ENCODE measurements around the gene SERPINA1. TPM values are rescaled to one million over a fixed set of nuclear protein-coding genes. Genes with fewer than 3 reads are reported as not detected.

The SERPINA1 gene
- total and polyA plus RNA-seq, 2 of the 13 experiments (the other 11 are each of a cell fraction or from before 2014, with no cell fraction given), result 3,266 to 11,015 TPM

DNA sequence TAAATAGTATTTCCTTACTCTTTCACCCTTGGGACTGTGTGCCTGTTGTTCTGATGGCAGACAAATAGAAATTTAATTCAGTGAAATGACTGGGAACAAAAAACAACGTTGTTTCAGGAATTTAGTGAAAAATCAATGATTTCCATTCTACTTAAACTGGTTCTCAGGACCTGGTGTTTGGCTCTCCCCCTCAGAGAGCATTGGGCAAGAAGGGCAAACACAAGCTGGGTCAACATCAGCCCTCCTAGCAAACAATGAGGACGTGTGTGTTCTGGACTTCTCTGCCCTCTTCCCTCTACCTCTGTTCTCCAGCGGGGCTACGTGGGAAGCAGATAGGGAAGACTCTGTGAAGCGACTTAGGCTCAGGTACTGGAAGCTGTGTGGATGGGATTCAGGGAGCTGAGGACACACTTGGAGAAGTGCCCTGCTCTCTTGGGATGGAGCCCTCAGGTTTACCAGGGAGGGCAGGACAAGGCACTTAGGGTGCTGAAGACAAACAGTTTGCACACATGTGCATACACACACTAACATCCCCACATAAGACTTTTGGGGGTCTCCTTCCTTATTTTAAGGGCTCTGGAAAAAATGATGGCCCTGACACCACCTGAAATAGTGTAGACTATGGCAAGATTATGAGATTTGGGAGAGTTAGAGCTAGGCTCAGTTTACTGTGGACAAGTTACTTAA, 7.6 kb upstream of the SERPINA1 start (continued):
- peak; percentile 85 for TF ChIP-seq ZNF350 (CRISPR knock-in tag; IDR thresholded peaks at IDR 0.05; ENCODE audit: borderline replicate concordance, low read depth)
- TF ChIP-seq SAFB2 (CRISPR knock-in tag; IDR thresholded peaks at IDR 0.05; ENCODE audit: borderline replicate concordance, low read depth), result no peak
- no peak for TF ChIP-seq NKX3-1 (CRISPR knock-in tag; IDR thresholded peaks at IDR 0.05)
- TF ChIP-seq, protein P1, sequence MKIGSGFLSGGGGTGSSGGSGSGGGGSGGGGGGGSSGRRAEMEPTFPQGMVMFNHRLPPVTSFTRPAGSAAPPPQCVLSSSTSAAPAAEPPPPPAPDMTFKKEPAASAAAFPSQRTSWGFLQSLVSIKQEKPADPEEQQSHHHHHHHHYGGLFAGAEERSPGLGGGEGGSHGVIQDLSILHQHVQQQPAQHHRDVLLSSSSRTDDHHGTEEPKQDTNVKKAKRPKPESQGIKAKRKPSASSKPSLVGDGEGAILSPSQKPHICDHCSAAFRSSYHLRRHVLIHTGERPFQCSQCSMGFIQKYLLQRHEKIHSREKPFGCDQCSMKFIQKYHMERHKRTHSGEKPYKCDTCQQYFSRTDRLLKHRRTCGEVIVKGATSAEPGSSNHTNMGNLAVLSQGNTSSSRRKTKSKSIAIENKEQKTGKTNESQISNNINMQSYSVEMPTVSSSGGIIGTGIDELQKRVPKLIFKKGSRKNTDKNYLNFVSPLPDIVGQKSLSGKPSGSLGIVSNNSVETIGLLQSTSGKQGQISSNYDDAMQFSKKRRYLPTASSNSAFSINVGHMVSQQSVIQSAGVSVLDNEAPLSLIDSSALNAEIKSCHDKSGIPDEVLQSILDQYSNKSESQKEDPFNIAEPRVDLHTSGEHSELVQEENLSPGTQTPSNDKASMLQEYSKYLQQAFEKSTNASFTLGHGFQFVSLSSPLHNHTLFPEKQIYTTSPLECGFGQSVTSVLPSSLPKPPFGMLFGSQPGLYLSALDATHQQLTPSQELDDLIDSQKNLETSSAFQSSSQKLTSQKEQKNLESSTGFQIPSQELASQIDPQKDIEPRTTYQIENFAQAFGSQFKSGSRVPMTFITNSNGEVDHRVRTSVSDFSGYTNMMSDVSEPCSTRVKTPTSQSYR (CRISPR knock-in tag; IDR thresholded peaks at IDR 0.05; ENCODE audit: borderline replicate concordance), result peak; percentile 88; the same call in 1 of the 2 replicates
- TF ChIP-seq, protein P2, sequence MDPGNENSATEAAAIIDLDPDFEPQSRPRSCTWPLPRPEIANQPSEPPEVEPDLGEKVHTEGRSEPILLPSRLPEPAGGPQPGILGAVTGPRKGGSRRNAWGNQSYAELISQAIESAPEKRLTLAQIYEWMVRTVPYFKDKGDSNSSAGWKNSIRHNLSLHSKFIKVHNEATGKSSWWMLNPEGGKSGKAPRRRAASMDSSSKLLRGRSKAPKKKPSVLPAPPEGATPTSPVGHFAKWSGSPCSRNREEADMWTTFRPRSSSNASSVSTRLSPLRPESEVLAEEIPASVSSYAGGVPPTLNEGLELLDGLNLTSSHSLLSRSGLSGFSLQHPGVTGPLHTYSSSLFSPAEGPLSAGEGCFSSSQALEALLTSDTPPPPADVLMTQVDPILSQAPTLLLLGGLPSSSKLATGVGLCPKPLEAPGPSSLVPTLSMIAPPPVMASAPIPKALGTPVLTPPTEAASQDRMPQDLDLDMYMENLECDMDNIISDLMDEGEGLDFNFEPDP (CRISPR knock-in tag; conservative IDR thresholded peaks at IDR 0.05), result no peak
- TF ChIP-seq, protein P3, sequence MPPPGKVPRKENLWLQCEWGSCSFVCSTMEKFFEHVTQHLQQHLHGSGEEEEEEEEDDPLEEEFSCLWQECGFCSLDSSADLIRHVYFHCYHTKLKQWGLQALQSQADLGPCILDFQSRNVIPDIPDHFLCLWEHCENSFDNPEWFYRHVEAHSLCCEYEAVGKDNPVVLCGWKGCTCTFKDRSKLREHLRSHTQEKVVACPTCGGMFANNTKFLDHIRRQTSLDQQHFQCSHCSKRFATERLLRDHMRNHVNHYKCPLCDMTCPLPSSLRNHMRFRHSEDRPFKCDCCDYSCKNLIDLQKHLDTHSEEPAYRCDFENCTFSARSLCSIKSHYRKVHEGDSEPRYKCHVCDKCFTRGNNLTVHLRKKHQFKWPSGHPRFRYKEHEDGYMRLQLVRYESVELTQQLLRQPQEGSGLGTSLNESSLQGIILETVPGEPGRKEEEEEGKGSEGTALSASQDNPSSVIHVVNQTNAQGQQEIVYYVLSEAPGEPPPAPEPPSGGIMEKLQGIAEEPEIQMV (CRISPR knock-in tag; IDR thresholded peaks at IDR 0.05; ENCODE audit: low read depth), result peak; percentile 86
- TF ChIP-seq AHR (CRISPR knock-in tag; IDR thresholded peaks at IDR 0.05), result peak; percentile 56; the same call in 1 of the 2 replicates
- TF ChIP-seq, protein P4, sequence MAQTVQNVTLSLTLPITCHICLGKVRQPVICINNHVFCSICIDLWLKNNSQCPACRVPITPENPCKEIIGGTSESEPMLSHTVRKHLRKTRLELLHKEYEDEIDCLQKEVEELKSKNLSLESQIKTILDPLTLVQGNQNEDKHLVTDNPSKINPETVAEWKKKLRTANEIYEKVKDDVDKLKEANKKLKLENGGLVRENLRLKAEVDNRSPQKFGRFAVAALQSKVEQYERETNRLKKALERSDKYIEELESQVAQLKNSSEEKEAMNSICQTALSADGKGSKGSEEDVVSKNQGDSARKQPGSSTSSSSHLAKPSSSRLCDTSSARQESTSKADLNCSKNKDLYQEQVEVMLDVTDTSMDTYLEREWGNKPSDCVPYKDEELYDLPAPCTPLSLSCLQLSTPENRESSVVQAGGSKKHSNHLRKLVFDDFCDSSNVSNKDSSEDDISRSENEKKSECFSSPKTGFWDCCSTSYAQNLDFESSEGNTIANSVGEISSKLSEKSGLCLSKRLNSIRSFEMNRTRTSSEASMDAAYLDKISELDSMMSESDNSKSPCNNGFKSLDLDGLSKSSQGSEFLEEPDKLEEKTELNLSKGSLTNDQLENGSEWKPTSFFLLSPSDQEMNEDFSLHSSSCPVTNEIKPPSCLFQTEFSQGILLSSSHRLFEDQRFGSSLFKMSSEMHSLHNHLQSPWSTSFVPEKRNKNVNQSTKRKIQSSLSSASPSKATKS (CRISPR knock-in tag; IDR thresholded peaks at IDR 0.05), result no peak
- peak; percentile 62; the same call in 1 of the 2 replicates for TF ChIP-seq NR2C2 (CRISPR knock-in tag; IDR thresholded peaks at IDR 0.05; ENCODE audit: borderline replicate concordance)
- TF ChIP-seq SP1 (IDR thresholded peaks at IDR 0.05), result no peak
- peak; percentile 34; the same call in 1 of the 2 replicates for TF ChIP-seq SP1 (CRISPR knock-in tag; IDR thresholded peaks at IDR 0.05)
- TF ChIP-seq, protein P5, sequence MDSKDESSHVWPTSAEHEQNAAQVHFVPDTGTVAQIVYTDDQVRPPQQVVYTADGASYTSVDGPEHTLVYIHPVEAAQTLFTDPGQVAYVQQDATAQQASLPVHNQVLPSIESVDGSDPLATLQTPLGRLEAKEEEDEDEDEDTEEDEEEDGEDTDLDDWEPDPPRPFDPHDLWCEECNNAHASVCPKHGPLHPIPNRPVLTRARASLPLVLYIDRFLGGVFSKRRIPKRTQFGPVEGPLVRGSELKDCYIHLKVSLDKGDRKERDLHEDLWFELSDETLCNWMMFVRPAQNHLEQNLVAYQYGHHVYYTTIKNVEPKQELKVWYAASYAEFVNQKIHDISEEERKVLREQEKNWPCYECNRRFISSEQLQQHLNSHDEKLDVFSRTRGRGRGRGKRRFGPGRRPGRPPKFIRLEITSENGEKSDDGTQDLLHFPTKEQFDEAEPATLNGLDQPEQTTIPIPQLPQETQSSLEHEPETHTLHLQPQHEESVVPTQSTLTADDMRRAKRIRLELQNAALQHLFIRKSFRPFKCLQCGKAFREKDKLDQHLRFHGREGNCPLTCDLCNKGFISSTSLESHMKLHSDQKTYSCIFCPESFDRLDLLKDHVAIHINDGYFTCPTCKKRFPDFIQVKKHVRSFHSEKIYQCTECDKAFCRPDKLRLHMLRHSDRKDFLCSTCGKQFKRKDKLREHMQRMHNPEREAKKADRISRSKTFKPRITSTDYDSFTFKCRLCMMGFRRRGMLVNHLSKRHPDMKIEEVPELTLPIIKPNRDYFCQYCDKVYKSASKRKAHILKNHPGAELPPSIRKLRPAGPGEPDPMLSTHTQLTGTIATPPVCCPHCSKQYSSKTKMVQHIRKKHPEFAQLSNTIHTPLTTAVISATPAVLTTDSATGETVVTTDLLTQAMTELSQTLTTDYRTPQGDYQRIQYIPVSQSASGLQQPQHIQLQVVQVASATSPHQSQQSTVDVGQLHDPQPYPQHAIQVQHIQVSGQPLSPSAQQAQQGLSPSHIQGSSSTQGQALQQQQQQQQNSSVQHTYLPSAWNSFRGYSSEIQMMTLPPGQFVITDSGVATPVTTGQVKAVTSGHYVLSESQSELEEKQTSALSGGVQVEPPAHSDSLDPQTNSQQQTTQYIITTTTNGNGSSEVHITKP (CRISPR knock-in tag; IDR thresholded peaks at IDR 0.05; ENCODE audit: low read depth), result peak; percentile 73; the same call in 1 of the 2 replicates
- TF ChIP-seq FOXM1 (CRISPR knock-in tag; IDR thresholded peaks at IDR 0.05), result no peak
- 0 out of 2 replicates have a peak, but pooled peaks have one; percentile 78 for TF ChIP-seq ZNF337 (CRISPR knock-in tag; IDR thresholded peaks at IDR 0.05; ENCODE audit: borderline replicate concordance, low read depth)
- peak; percentile 79; the same call in 1 of the 2 replicates for TF ChIP-seq ZNF670 (CRISPR knock-in tag; IDR thresholded peaks at IDR 0.05; ENCODE audit: borderline replicate concordance)
- TF ChIP-seq CC2D1A (CRISPR knock-in tag; IDR thresholded peaks at IDR 0.05), result no peak
